ENCODE data around the gene ARSD. TPM values are rescaled to one million over a fixed set of nuclear protein-coding genes. Genes with fewer than 3 reads are reported as not detected.
"Not testable (repeated sequence)": the region's sequence is repeated elsewhere in the genome, so short reads cannot be mapped to it uniquely, and the experiment has no call there.

The ARSD gene
- total RNA-seq, 1 donor from 2014 or later, result 19.8 TPM

GRCh38 chrX:2967998-2968909 lies 39.1 kb upstream of the ARSD start:
- no peak overlapping the region for H3K4me3 Mint-ChIP-seq (ENCODE audit: unreplicated experiment)
- no peaks in the 10 kb centered on the region for H3K9me3 Mint-ChIP-seq (ENCODE audit: unreplicated experiment)
- H3K36me3 Mint-ChIP-seq (ENCODE audit: low read depth, unreplicated experiment), result no peaks in the 10 kb centered on the region
- no peak overlapping the region for H3K27ac Mint-ChIP-seq (ENCODE audit: unreplicated experiment)
- TF ChIP-seq, protein P1, sequence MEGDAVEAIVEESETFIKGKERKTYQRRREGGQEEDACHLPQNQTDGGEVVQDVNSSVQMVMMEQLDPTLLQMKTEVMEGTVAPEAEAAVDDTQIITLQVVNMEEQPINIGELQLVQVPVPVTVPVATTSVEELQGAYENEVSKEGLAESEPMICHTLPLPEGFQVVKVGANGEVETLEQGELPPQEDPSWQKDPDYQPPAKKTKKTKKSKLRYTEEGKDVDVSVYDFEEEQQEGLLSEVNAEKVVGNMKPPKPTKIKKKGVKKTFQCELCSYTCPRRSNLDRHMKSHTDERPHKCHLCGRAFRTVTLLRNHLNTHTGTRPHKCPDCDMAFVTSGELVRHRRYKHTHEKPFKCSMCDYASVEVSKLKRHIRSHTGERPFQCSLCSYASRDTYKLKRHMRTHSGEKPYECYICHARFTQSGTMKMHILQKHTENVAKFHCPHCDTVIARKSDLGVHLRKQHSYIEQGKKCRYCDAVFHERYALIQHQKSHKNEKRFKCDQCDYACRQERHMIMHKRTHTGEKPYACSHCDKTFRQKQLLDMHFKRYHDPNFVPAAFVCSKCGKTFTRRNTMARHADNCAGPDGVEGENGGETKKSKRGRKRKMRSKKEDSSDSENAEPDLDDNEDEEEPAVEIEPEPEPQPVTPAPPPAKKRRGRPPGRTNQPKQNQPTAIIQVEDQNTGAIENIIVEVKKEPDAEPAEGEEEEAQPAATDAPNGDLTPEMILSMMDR (IDR thresholded peaks at IDR 0.05; ENCODE audit: unreplicated experiment), result no peak
- no peaks in the 10 kb centered on the region for H3K27me3 Mint-ChIP-seq (ENCODE audit: unreplicated experiment)
- DNase-seq (ENCODE audit: low spot score), result no peak
- H3K4me1 Mint-ChIP-seq (ENCODE audit: unreplicated experiment), result peaks cover 8% of the 10 kb centered on the region

GRCh38 chrX:2967584-2967983 lies 38.4 kb upstream of the ARSD start:
- Mint-ChIP-seq H3K4me3 (ENCODE audit: unreplicated experiment) (no peak overlapping the region), H3K27ac (ENCODE audit: unreplicated experiment) (no peak overlapping the region), H3K27me3 (ENCODE audit: unreplicated experiment) (no peaks in the 10 kb centered on the region), H3K9me3 (ENCODE audit: unreplicated experiment) (no peaks in the 10 kb centered on the region), H3K36me3 (ENCODE audit: low read depth, unreplicated experiment) (no peaks in the 10 kb centered on the region), H3K4me1 (ENCODE audit: unreplicated experiment) (peaks cover 12% of the 10 kb centered on the region)
- TF ChIP-seq, protein P1 (IDR thresholded peaks at IDR 0.05; ENCODE audit: unreplicated experiment), result no peak
- DNase-seq (ENCODE audit: low spot score), result no peak

DNA sequence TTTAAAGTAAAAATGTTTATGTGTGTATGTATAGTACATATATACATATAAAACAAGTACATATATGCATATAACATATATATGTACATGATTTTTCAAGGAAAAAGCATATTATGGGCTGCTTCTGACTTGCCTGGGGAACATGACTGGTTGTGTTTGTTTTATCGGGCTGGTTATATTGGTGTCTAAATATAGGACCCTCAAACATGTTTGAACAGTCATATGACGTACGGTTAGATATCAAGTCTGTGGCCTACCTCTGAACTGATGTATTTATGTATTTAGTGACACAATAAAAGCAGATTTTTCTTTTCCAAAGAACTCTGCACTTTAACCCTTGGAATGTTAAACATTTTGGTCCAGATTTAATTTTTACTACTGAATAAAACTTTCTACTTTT lies 37.9 kb upstream of the ARSD start:
- Mint-ChIP-seq H3K4me1 (ENCODE audit: unreplicated experiment) (peaks cover 12% of the 10 kb centered on the region), H3K36me3 (ENCODE audit: low read depth, unreplicated experiment) (no peaks in the 10 kb centered on the region), H3K4me3 (ENCODE audit: unreplicated experiment) (no peak overlapping the region), H3K27me3 (ENCODE audit: unreplicated experiment) (no peaks in the 10 kb centered on the region), H3K9me3 (ENCODE audit: unreplicated experiment) (no peaks in the 10 kb centered on the region), H3K27ac (ENCODE audit: unreplicated experiment) (no peak overlapping the region)
- TF ChIP-seq, protein P1 (IDR thresholded peaks at IDR 0.05; ENCODE audit: unreplicated experiment), result no peak
- no peak for DNase-seq (ENCODE audit: low spot score)

- peaks cover 12% of the 10 kb centered on the region for H3K4me1 Mint-ChIP-seq (ENCODE audit: unreplicated experiment)
- no peaks in the 10 kb centered on the region for H3K27me3 Mint-ChIP-seq (ENCODE audit: unreplicated experiment)
- H3K36me3 Mint-ChIP-seq (ENCODE audit: low read depth, unreplicated experiment), result no peaks in the 10 kb centered on the region
- no peaks in the 10 kb centered on the region for H3K9me3 Mint-ChIP-seq (ENCODE audit: unreplicated experiment)
- no peak overlapping the region for H3K27ac Mint-ChIP-seq (ENCODE audit: unreplicated experiment)
- DNase-seq (ENCODE audit: low spot score), result no peak
- no peak overlapping the region for H3K4me3 Mint-ChIP-seq (ENCODE audit: unreplicated experiment)
- TF ChIP-seq, protein P1 (IDR thresholded peaks at IDR 0.05; ENCODE audit: unreplicated experiment), result no peak
Observed at GRCh38 chrX:2965965-2966364, 36.8 kb upstream of the ARSD start.

DNA sequence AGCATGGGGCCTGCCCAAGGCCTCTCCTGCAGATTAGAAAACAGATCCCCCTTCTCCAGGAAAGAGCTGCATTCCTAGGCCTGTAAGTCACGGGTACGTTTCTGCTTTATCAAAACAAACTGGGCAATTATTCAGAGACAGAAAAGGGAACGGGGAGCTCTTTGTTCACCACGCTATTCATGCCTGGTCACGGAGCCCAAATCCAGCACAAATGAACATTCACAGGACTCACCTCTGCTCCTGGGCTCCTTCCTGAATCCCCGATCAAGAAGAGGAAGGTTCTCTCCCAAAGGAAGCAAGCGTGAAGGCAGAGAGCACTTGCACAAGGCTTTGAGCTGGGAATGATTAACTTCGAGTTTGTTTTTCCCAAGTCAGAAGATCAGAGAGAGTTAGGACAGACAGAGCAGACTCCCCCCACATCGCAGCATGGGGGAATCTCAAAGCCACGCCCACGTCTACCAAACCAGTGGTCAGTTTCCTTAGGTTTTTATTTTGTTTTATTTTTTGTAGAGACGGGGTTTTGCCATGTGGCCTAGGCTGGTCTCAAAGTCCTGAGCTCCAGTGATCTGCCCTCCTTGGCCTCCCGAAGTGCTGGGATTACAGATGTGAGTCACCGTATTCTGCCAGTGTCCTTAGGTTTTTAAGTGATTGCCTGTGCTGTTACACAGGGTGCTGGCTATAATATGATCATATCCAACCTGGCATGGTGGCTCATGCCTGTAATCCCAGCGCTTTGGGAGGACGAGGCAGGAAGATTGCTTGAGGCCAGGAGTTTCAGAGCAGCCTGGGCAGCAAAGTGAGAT lies 35.1 kb upstream of the ARSD start:
- peaks cover 12% of the 10 kb centered on the region for H3K4me1 Mint-ChIP-seq (ENCODE audit: unreplicated experiment)
- peak overlapping the region; percentile 64 for H3K27ac Mint-ChIP-seq (ENCODE audit: unreplicated experiment)
- not testable (repeated sequence) for H3K4me3 Mint-ChIP-seq (ENCODE audit: unreplicated experiment)

GRCh38 chrX:2963449-2963848 lies 34.3 kb upstream of the ARSD start:
- not testable (repeated sequence) for H3K27ac Mint-ChIP-seq (ENCODE audit: unreplicated experiment); H3K27me3 Mint-ChIP-seq (ENCODE audit: unreplicated experiment); DNase-seq (ENCODE audit: low spot score); H3K4me3 Mint-ChIP-seq (ENCODE audit: unreplicated experiment); H3K9me3 Mint-ChIP-seq (ENCODE audit: unreplicated experiment); H3K36me3 Mint-ChIP-seq (ENCODE audit: low read depth, unreplicated experiment)
- peaks cover 10% of the 10 kb centered on the region for H3K4me1 Mint-ChIP-seq (ENCODE audit: unreplicated experiment)

More for the DNA sequence above, 35.1 kb upstream of the ARSD start:
- not testable (repeated sequence) for H3K36me3 Mint-ChIP-seq (ENCODE audit: low read depth, unreplicated experiment); H3K9me3 Mint-ChIP-seq (ENCODE audit: unreplicated experiment); H3K27me3 Mint-ChIP-seq (ENCODE audit: unreplicated experiment); DNase-seq (ENCODE audit: low spot score)

Data from endothelial cell (in vitro differentiated cells).